Activated CD8-positive, alpha-beta memory T cell treated with anti-CD3 and anti-CD28 coated beads, Interleukin-2, amount 50 U/mL, for 1 hour (primary cell): Measurements from ENCODE around the gene GABBR2.

Source experiments
- DNase-seq: peaks from one replicate; pipeline ENCODE4 v3.0.0-alpha.2; 2020; ENCODE audit errors: extremely low read depth

The GABBR2 gene

GRCh38 chr9:98442114-98442513, 266.6 kb downstream of the GABBR2 start:
- DNase-seq: no peak

- DNase-seq: no peak
These were observed 270.1 kb downstream of the GABBR2 start for GRCh38 chr9:98438666-98439065.

- DNase-seq: no peak
These were observed 271.2 kb downstream of the GABBR2 start for GRCh38 chr9:98437458-98438034.

- no peak for DNase-seq
These were observed 275.8 kb downstream of the GABBR2 start for GRCh38 chr9:98432960-98433359.

GRCh38 chr9:98432134-98432533, 276.6 kb downstream of the GABBR2 start:
- DNase-seq: no peak

- DNase-seq: no peak
These were observed 278.0 kb downstream of the GABBR2 start for GRCh38 chr9:98430535-98431292.

- DNase-seq: no peak
These were observed 279.1 kb downstream of the GABBR2 start for GRCh38 chr9:98429613-98430012.

- no peak for DNase-seq
These were observed 280.3 kb downstream of the GABBR2 start for GRCh38 chr9:98428454-98428853.

- DNase-seq: no peak
These were observed 281.2 kb downstream of the GABBR2 start for GRCh38 chr9:98427491-98427890.

- no peak for DNase-seq
These were observed 283.7 kb downstream of the GABBR2 start for GRCh38 chr9:98425079-98425478.

- no peak for DNase-seq
These were observed 289.5 kb downstream of the GABBR2 start for GRCh38 chr9:98419260-98419603.

- no peak for DNase-seq
These were observed 290.0 kb downstream of the GABBR2 start for GRCh38 chr9:98418578-98419259.

GRCh38 chr9:98416294-98417248, 292.2 kb downstream of the GABBR2 start:
- no peak for DNase-seq

GRCh38 chr9:98415782-98416181, 293.0 kb downstream of the GABBR2 start:
- DNase-seq: no peak

- DNase-seq: no peak
These were observed 295.7 kb downstream of the GABBR2 start for GRCh38 chr9:98413084-98413483.

GRCh38 chr9:98412101-98412842, 296.5 kb downstream of the GABBR2 start:
- DNase-seq: no peak

GRCh38 chr9:98410185-98410697, 298.5 kb downstream of the GABBR2 start:
- DNase-seq: no peak

GRCh38 chr9:98409719-98410118, 299.0 kb downstream of the GABBR2 start:
- no peak for DNase-seq

- DNase-seq: no peak
These were observed 302.3 kb downstream of the GABBR2 start for GRCh38 chr9:98406469-98406868.

GRCh38 chr9:98404237-98404636, 304.5 kb downstream of the GABBR2 start:
- no peak for DNase-seq

- DNase-seq: no peak
These were observed 305.0 kb downstream of the GABBR2 start for GRCh38 chr9:98403715-98404114.
